ENCODE data around the gene IFNGR1. TPM values are rescaled to one million over a fixed set of nuclear protein-coding genes. Genes with fewer than 3 reads are reported as not detected.

Gene IFNGR1
- total RNA-seq, 3 donors from 2014 or later (not counting 1 experiment from before 2014, with no cell fraction given) = 77.5 to 128 (median 100) TPM

DNA sequence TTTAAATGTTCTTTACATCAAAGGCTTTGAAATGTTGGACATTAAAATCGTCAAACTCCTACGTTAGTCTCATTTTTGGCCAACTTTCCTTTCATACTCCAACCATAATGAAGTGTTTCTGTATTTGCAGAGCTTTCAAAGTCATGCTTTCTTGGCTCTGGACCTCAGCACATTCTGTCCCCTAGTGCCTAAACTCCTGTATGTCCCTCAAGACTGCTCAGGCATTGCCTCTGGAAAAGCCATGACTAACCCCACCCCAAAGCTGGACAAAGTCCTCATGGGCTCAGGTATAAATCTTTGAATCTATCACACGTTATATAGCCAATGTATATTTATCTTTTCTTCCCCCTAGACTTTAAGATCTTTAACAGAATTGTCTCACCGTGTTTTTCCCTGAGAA lies 18.9 kb downstream of the IFNGR1 start:
- peaks cover 32% of the 10 kb centered on the region for H3K36me3 Mint-ChIP-seq
- Histone ChIP-seq H3K27me3 (ENCODE audit: control insufficient read depth, insufficient read depth, low read length) (no peaks in the 10 kb centered on the region), H3K27ac (ENCODE audit: low read length) (no peak overlapping the region), H3K9me3 (ENCODE audit: control insufficient read depth, insufficient read depth, low read length) (no peaks in the 10 kb centered on the region), H3K4me1 (ENCODE audit: control insufficient read depth, insufficient read depth, low read length) (no peaks in the 10 kb centered on the region), H3K4me3 (ENCODE audit: low read length) (no peak overlapping the region), H3K36me3 (ENCODE audit: control insufficient read depth, insufficient read depth, low read length) (peaks cover 66% of the 10 kb centered on the region)
- DNase-seq (no peak), ATAC-seq (no peak)
- no peaks in the 10 kb centered on the region for H3K27me3 Mint-ChIP-seq (ENCODE audit: low read depth in 2 of 2)
- H3K9me3 Mint-ChIP-seq = no peaks in the 10 kb centered on the region
- H3K4me3 Mint-ChIP-seq = no peak overlapping the region
- intact Hi-C loops (cut with micrococcal nuclease) = no loop called here
- H3K27ac Mint-ChIP-seq = no peak overlapping the region
- peaks cover 31 to 33% of the 10 kb centered on the region in 2 donors for H3K4me1 Mint-ChIP-seq
- TF ChIP-seq, protein P1, sequence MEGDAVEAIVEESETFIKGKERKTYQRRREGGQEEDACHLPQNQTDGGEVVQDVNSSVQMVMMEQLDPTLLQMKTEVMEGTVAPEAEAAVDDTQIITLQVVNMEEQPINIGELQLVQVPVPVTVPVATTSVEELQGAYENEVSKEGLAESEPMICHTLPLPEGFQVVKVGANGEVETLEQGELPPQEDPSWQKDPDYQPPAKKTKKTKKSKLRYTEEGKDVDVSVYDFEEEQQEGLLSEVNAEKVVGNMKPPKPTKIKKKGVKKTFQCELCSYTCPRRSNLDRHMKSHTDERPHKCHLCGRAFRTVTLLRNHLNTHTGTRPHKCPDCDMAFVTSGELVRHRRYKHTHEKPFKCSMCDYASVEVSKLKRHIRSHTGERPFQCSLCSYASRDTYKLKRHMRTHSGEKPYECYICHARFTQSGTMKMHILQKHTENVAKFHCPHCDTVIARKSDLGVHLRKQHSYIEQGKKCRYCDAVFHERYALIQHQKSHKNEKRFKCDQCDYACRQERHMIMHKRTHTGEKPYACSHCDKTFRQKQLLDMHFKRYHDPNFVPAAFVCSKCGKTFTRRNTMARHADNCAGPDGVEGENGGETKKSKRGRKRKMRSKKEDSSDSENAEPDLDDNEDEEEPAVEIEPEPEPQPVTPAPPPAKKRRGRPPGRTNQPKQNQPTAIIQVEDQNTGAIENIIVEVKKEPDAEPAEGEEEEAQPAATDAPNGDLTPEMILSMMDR (IDR thresholded peaks at IDR 0.05) = no peak
- WGBS (ENCODE audit: insufficient coverage) = 91% methylated on average over 3 of the region's 4 CpGs

DNA sequence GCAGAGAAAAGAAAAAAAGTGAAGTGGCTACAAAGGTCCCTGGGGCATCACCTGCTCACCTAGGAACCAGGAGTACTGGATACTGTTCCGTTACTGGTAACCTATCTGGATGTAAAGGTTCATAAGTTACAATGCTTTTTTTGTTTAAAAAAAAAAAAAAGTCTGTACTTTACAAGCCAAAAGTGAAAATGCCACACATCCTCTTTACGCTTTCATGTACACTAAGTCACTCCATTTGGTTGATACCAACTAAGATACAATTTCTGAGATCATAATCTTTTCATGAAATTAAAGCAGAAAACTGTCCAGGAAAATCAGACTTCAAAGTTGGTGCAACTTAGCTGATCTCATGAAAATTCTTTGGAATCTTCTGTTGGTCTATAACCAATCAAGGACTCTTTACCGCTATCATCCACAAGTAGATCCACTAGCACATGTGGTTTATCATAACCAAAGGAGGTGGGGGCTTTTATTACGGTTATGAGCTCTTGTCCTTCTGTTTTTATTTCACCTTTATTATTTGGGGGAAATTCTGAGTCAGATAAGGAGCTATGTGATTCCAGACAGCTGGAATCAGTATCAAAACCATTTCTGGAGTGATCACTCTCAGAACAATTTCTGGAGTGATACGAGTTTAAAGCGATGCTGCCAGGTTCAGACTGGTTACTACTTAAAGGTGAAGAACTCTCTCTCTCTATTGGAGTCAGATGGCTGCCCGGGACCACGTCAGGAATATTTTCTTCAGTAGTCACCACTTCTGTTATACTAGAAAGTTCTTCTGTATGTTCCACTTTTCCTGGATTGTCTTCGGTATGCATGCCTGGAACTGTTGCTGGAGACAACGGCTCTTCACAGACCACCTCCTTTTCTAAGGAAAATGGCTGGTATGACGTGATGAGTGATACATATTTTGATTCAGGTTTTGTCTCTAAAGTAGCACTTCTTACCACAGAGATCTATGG lies 21.2 kb downstream of the IFNGR1 start:
- ATAC-seq (no peak), DNase-seq (no peak)
- no peaks in the 10 kb centered on the region for H3K9me3 ChIP-seq (ENCODE audit: control insufficient read depth, insufficient read depth, low read length)
- Mint-ChIP-seq H3K4me1 (peaks cover 29 to 31% of the 10 kb centered on the region in 2 donors), H3K27ac (peak overlapping the region; percentile 41 to 53), H3K36me3 (peaks cover 13% of the 10 kb centered on the region), H3K4me3 (peak overlapping the region; percentile 25), H3K9me3 (no peaks in the 10 kb centered on the region), H3K27me3 (ENCODE audit: low read depth in 2 of 2) (no peaks in the 10 kb centered on the region)
- no peak overlapping the region for H3K27ac ChIP-seq (ENCODE audit: low read length)
- peaks cover 47% of the 10 kb centered on the region for H3K36me3 ChIP-seq (ENCODE audit: control insufficient read depth, insufficient read depth, low read length)
- TF ChIP-seq, protein P1 (IDR thresholded peaks at IDR 0.05) = no peak
- H3K27me3 ChIP-seq (ENCODE audit: control insufficient read depth, insufficient read depth, low read length) = no peaks in the 10 kb centered on the region
- intact Hi-C loops (cut with micrococcal nuclease) = no loop called here
- no peaks in the 10 kb centered on the region for H3K4me1 ChIP-seq (ENCODE audit: control insufficient read depth, insufficient read depth, low read length)
- H3K4me3 ChIP-seq (ENCODE audit: low read length) = no peak overlapping the region
- 82% methylated on average over 7 of the region's 11 CpGs for WGBS (ENCODE audit: insufficient coverage)

DNA sequence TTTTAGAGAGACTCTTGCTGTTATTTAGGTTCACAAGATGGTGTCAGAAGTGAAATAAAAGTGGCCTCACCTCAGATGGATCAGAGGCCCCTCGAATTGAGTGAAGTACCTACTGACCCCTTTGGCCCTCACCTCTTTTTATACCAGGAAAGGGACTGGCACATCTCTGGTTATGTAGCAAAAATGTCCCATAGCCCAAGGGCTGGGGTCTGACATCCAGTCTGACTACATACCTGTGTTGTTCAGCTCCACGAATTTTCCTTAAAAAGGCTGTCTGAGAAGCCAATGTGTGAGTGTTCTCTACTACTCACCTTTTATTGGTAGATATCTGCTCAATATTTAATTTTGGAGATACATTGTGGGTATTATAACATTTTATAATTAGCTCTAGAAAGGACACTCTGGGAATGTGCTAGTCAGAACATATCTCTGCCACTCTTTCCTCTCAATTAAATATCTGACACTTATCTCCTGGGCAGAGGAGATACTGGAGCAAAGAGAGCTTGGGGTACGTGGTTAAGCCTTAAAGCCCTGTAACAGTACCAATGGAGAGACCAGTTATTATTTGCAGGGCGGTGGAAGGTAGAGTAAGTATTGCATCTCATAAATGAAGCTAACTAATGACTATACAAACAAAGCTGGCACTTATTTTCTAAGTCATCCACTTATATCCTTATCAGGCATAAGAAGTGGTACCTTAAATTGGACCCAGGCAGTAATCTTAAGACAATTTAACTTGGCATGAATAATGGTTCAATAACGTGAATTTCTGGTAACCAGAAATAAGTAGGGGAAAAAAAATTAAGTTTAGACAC lies 25.7 kb downstream of the IFNGR1 start:
- no peak overlapping the region for H3K27ac Mint-ChIP-seq
- H3K27me3 Mint-ChIP-seq (ENCODE audit: low read depth in 2 of 2) = no peaks in the 10 kb centered on the region
- Histone ChIP-seq H3K4me3 (ENCODE audit: low read length) (no peak overlapping the region), H3K27me3 (ENCODE audit: control insufficient read depth, insufficient read depth, low read length) (no peaks in the 10 kb centered on the region), H3K27ac (ENCODE audit: low read length) (no peak overlapping the region), H3K9me3 (ENCODE audit: control insufficient read depth, insufficient read depth, low read length) (peaks cover 6% of the 10 kb centered on the region), H3K4me1 (ENCODE audit: control insufficient read depth, insufficient read depth, low read length) (no peaks in the 10 kb centered on the region), H3K36me3 (ENCODE audit: control insufficient read depth, insufficient read depth, low read length) (peaks cover 15% of the 10 kb centered on the region)
- WGBS (ENCODE audit: insufficient coverage) = 79% methylated on average over 3 of the region's 5 CpGs
- DNase-seq = no peak
- ATAC-seq = no peak
- peaks cover 9% of the 10 kb centered on the region for H3K36me3 Mint-ChIP-seq
- peaks cover 25 to 27% of the 10 kb centered on the region in 2 donors for H3K4me1 Mint-ChIP-seq
- H3K4me3 Mint-ChIP-seq = no peak overlapping the region
- H3K9me3 Mint-ChIP-seq = peaks cover 0 to 2% of the 10 kb centered on the region in 2 donors
- TF ChIP-seq, protein P1 (IDR thresholded peaks at IDR 0.05) = no peak
- intact Hi-C loops (cut with micrococcal nuclease) = no loop called here
